Measurements from ENCODE around the gene EGLN1.

Gene EGLN1

DNA sequence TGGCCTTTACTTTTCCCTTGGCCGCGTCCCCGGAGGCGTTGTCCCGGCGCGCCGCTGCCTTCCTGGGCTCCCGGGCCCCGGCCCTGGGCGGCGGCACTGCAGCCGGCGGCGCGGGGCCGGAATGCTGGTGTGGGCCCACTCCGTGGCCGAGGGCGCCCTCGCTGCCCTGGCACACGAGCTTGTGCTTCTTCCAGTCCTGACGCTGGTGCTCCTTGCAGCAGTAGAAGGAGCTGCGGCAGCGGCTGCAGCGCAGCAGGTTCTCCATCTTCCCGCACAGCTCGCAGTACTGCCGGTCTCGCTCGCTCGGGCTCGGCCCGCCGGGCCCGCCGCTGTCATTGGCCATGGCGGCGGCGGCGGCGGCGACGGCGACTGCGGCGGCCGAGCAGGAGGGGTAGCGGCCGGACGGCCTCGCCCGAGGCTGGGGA lies 529 bp downstream of the EGLN1 start:
- DNase-seq (ENCODE audit: low read depth in 2 of 3, low spot score in 1 of 3): peak in 1 of 3 donors; percentile 21

- DNase-seq (ENCODE audit: low read depth in 2 of 3, low spot score in 1 of 3): peak in 1 of 3 donors; percentile 25
These were observed 1.0 kb downstream of the EGLN1 start for GRCh38 chr1:231420959-231421545.

DNA sequence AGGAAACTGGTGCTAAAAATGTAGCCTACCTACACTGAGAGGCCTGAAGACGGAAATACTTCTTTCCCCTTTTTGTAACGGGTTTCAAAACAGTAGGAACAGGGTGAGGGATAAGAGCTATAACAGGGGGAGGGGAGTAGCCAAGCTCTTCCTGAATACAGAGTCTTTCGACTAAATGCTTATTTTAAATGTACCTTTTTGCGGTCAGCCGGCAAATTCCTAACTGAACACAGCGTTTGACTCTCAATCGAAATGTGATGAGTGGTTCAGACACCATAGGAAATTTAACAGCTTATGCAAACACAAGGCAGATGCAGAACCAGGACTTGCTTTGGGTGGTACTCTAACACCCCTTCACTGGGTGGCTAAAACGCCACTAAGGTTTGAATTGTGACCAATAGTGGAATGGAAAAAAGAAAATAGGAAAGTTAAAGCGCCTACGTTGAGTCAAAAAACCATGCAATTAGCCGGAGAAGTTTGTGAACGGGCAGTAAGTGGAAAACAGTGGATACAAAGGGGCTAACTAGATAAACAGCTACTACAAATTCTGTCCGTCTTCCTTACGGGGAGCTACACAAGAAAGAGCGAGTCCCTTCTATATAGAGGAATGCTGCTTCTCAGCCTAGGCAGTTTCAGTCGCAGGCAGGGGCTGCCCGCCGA lies 1.7 kb downstream of the EGLN1 start:
- no peak for DNase-seq (ENCODE audit: low read depth in 2 of 3, low spot score in 1 of 3)

- no peak for DNase-seq (ENCODE audit: low read depth in 2 of 3, low spot score in 1 of 3)
These were observed 2.3 kb downstream of the EGLN1 start for GRCh38 chr1:231419738-231420298.

GRCh38 chr1:231419147-231419546 lies 2.9 kb downstream of the EGLN1 start:
- no peak for DNase-seq (ENCODE audit: low read depth in 2 of 3, low spot score in 1 of 3)

DNA sequence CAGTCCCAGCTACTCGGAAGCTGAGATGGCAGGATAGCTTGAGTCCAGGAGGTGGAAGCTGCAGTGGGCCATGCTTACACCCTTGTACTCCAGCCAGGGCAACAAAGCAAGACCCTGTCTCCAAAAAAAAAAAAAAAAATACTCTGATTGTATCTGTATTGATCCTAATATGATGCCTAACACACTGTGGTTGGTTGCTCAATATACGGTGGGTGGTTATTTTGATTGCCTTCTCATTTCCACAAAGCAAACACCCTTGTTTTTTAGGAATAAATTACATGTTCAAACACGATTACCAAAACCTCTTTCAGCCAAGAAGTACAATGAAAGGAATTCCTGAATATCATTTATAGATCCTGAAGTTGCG lies 3.4 kb downstream of the EGLN1 start:
- no peak for DNase-seq (ENCODE audit: low read depth in 2 of 3, low spot score in 1 of 3)

- DNase-seq (ENCODE audit: low read depth in 2 of 3, low spot score in 1 of 3): no peak
These were observed 3.9 kb downstream of the EGLN1 start for GRCh38 chr1:231418101-231418740.

DNA sequence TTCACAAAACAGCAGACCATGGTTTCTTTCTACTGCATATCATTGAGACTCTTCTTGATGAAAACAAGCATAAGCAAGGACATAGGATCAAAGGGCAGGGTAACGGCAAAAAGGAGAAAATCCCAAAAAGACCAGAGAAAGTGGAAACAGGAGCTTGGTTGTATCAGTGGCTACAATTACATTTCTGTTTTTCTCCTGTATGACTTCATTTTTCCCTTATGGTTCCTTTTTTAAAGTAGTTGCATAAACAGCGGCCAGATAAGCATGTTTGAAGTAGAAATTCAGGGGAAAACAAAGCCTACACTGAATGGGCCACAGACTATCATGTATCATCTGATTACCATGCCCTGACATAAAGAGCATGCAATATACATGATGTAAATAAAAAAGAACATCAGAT lies 4.6 kb downstream of the EGLN1 start:
- no peak for DNase-seq (ENCODE audit: low read depth in 2 of 3, low spot score in 1 of 3)

- no peak for DNase-seq (ENCODE audit: low read depth in 2 of 3, low spot score in 1 of 3)
These were observed 5.2 kb downstream of the EGLN1 start for GRCh38 chr1:231416901-231417300.

GRCh38 chr1:231415018-231415583 lies 7.0 kb downstream of the EGLN1 start:
- DNase-seq (ENCODE audit: low read depth in 2 of 3, low spot score in 1 of 3): no peak

GRCh38 chr1:231414260-231415016 lies 7.6 kb downstream of the EGLN1 start:
- DNase-seq (ENCODE audit: low read depth in 2 of 3, low spot score in 1 of 3): no peak

- no peak for DNase-seq (ENCODE audit: low read depth in 2 of 3, low spot score in 1 of 3)
These were observed 8.4 kb downstream of the EGLN1 start for GRCh38 chr1:231413749-231414082.

DNA sequence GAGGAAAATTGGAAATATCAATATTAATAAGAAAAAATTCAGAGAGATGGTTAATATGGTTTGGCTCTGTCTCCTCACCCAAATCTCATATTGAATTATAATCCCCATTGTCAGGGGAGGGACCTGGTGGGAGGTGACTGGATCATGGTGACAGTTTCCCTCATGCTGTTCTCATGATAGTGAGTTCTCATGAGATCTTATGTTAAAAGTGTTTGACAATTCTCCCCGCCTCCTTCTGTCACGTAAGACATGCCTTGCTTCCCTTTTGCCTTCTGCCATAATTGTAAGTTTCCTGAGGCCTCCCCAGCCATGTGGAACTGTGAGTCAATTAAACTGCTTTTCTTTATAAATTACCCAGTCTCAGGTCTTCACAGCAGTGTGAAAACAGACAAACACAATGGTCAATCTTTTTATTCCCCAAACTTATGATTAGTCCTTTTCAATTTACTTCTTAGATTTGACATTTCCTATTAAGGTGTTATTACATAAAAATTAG lies 11.0 kb downstream of the EGLN1 start:
- no peak for DNase-seq (ENCODE audit: low read depth in 2 of 3, low spot score in 1 of 3)

DNA sequence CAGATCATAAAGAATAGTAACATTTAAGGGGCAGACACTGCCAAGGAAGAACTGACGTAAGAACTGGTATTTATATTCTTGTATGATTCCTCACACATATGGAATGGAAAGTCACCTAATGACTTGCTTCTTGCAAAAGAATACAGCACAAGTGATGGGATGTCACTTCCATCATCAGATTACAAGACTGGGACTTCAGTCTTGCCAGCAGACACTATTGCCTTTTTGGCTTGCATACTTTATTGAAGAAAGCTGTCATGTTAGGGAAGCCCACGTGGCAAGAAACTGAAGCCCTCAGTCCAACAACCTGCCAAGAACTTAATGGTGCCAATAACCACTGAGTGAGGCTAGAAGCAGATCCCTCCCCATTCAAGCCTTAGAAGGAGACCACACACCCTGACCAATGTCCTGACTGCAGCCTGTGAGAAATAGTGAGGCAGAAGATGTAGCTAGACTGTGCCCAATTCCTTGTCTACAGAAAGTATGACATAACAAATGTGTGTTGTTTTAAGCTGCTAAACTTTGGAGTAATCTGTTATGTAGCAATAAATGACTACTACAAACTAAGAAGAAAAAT lies 12.0 kb downstream of the EGLN1 start:
- DNase-seq (ENCODE audit: low read depth in 2 of 3, low spot score in 1 of 3): no peak

GRCh38 chr1:231408528-231409094 lies 13.5 kb downstream of the EGLN1 start:
- DNase-seq (ENCODE audit: low read depth in 2 of 3, low spot score in 1 of 3): no peak

DNA sequence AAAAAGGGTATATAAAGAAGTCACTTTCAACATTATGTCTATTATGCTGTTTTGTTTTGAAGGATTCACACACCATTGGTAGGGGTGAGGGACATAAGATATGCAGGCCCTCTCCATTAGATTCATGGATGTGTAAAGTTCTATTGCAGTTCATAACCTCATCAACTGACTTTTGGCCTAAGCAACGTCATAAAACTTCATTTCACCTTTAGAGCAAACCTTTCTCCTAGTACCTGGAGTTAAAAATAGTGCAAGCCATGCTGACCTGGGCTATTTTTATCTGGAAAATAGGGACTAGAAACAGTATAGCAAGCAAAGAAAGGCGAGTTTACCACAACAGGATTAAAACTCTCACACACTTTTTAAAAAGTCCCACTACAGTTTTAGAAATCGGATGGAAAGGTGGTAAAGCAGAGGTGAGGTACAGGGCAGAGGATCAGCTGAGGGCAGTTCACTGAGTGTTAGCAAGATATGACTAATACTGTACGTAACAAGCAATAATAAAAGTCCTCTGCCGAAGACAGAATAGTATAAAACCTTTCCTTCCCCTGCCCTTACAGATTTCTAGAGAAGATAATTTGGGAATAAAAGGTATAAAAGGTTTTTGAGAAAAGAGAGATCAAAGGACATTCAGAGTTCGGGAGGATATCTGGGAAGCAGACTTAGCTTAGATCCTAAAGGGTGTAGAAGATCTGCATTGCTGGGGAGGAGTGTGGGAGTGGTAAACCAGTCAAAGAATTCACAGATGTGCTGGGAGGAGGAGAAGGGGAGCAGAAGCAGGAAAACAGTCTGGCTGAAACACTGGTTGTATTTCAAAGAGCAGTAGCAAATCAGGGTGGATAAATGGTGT lies 14.3 kb downstream of the EGLN1 start:
- no peak for DNase-seq (ENCODE audit: low read depth in 2 of 3, low spot score in 1 of 3)

DNA sequence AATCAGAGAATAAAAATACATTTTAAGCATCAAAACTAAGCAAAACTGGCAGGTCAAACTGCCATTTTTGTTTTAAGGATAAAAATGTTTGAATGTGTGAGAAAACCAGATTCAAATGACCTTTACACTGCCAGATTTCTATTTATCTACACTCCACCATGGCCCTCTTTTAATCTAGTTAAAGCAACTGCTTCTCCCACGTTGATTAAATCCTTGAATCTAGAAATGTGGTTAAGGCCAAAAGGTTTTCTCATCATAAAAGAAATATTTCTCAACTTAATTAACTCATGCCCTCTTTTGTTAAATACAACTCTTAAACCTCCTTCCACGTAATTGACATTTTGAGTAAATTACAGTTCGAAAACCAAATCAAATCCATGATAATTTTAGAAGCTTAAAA lies 15.0 kb downstream of the EGLN1 start:
- DNase-seq (ENCODE audit: low read depth in 2 of 3, low spot score in 1 of 3): no peak

GRCh38 chr1:231404318-231404717 lies 17.8 kb downstream of the EGLN1 start:
- no peak for DNase-seq (ENCODE audit: low read depth in 2 of 3, low spot score in 1 of 3)

DNA sequence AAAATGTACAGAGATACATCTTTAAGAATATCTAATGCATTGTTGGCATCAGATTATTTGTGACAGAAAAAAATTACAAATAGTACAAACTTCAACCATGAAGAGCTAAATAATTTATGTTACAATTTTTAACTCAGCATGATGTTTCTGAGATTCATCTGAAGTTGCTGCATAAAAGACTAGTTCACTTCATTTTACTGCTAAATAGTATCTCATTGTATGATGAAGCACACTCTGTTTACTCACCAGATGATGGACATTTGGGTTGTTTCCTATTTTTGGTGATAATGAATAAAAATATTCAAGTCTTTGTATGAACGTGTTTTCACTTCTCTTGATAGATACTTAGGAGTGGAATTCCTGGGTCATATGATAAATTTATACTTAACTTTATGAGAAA lies 20.6 kb downstream of the EGLN1 start:
- DNase-seq (ENCODE audit: low read depth in 2 of 3, low spot score in 1 of 3): no peak

Measured in stimulated activated CD4-positive, alpha-beta T cell treated with anti-CD3 and anti-CD28 coated beads, Interleukin-12 subunit alpha, Interleukin-12 subunit beta, amount 100 ng/mL, for 48 hours (primary cell).